ENCODE results near the gene IFIT1B. TPM values are rescaled to one million over a fixed set of nuclear protein-coding genes. Genes with fewer than 3 reads are reported as not detected.
A peak's percentile ranks its signal among the peaks of the same experiment; 100 is the strongest.

The IFIT1B gene
- total RNA-seq, 1 experiment from 2014 or later, result not detected

GRCh38 chr10:89344156-89344555 is 33.7 kb upstream of the IFIT1B start:
- BruUV-seq (replicated peaks), result no TSS peak
- ATAC-seq, result no peak
- Histone ChIP-seq H3F3A (ENCODE audit: low read length, unreplicated experiment) (no peaks in the 10 kb centered on the region), H3K36me3 (ENCODE audit: low read depth, low read length) (no peaks in the 10 kb centered on the region), H3K27me3 (ENCODE audit: low read length) (no peaks in the 10 kb centered on the region), H3K79me2 (ENCODE audit: low read length) (no peaks in the 10 kb centered on the region), H3K9ac (ENCODE audit: low read length) (no peak overlapping the region), H3K4me2 (ENCODE audit: low read length) (no peak overlapping the region), H3K27ac (ENCODE audit: low read length) (no peak overlapping the region), H2AFZ (ENCODE audit: low read length) (no peak overlapping the region), H3K4me1 (ENCODE audit: insufficient read depth, low read length) (peaks cover 17% of the 10 kb centered on the region), H3K4me3 (ENCODE audit: low read length) (no peak overlapping the region), H4K20me1 (ENCODE audit: low read length) (no peaks in the 10 kb centered on the region), H3K9me2 (replicated peaks; ENCODE audit: low read length) (no peaks in the 10 kb centered on the region), H3K9me3 (ENCODE audit: low read length) (no peaks in the 10 kb centered on the region)
- POLR2A ChIA-PET (ENCODE audit: unreplicated experiment), result no interaction called here
- TF ChIP-seq, protein P1, sequence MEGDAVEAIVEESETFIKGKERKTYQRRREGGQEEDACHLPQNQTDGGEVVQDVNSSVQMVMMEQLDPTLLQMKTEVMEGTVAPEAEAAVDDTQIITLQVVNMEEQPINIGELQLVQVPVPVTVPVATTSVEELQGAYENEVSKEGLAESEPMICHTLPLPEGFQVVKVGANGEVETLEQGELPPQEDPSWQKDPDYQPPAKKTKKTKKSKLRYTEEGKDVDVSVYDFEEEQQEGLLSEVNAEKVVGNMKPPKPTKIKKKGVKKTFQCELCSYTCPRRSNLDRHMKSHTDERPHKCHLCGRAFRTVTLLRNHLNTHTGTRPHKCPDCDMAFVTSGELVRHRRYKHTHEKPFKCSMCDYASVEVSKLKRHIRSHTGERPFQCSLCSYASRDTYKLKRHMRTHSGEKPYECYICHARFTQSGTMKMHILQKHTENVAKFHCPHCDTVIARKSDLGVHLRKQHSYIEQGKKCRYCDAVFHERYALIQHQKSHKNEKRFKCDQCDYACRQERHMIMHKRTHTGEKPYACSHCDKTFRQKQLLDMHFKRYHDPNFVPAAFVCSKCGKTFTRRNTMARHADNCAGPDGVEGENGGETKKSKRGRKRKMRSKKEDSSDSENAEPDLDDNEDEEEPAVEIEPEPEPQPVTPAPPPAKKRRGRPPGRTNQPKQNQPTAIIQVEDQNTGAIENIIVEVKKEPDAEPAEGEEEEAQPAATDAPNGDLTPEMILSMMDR (conservative IDR thresholded peaks at IDR 0.05; ENCODE audit: low read depth, low read length), result no peak
- TF ChIP-seq EZH2 (IDR thresholded peaks at IDR 0.05; ENCODE audit: low read length, unreplicated experiment), result no peak
- TF ChIP-seq EZH2phosphoT487 (IDR thresholded peaks at IDR 0.05; ENCODE audit: borderline replicate concordance, low read length), result no peak
- CTCF ChIA-PET, result no interaction called here
- intact Hi-C loops (cut with micrococcal nuclease), result no loop called here
- no peak for DNase-seq

DNA sequence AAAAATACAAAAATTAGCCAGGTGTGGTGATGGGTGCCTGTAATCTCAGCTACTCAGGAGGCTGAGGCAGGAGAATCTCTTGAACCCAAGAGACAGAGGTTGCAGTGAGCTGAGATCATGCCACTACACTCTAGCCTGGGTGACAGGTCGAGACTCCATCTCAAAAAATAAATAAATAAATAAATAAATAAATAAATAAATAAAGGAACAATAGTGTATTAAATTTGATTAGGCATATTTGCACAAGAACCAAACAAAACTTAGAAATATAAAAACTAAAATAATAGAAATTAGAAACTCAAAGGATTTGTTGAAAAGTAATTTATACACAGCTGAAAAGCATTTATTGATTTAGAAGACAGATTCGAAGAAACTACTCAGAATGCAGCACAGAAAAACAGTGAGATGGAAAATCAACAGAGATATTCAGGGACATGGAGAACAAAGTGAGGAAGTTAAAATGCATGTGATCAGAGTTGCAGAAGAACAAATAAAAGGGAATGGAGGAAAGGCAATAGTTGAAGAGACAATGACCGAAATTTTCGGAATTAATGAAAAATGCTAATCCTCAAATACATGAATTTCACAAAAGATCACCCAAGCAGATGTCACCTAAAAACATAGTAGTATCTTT is 32.4 kb upstream of the IFIT1B start:
- no peak overlapping the region for H3K9ac ChIP-seq (ENCODE audit: low read length)
- H2AFZ ChIP-seq (ENCODE audit: low read length), result no peak overlapping the region
- no peaks in the 10 kb centered on the region for H3K9me2 ChIP-seq (replicated peaks; ENCODE audit: low read length)
- no peak overlapping the region for H3K4me2 ChIP-seq (ENCODE audit: low read length)
- no TSS peak for BruUV-seq (replicated peaks)
- POLR2A ChIA-PET (ENCODE audit: unreplicated experiment), result no interaction called here
- CTCF ChIA-PET, result no interaction called here
- no peak overlapping the region for H3K4me3 ChIP-seq (ENCODE audit: low read length)
- no peaks in the 10 kb centered on the region for H4K20me1 ChIP-seq (ENCODE audit: low read length)
- no peaks in the 10 kb centered on the region for H3F3A ChIP-seq (ENCODE audit: low read length, unreplicated experiment)
- H3K27ac ChIP-seq (ENCODE audit: low read length), result no peak overlapping the region
- no peaks in the 10 kb centered on the region for H3K79me2 ChIP-seq (ENCODE audit: low read length)
- TF ChIP-seq EZH2 (IDR thresholded peaks at IDR 0.05; ENCODE audit: low read length, unreplicated experiment) (no peak), EZH2phosphoT487 (IDR thresholded peaks at IDR 0.05; ENCODE audit: borderline replicate concordance, low read length) (no peak)
- TF ChIP-seq, protein P1 (conservative IDR thresholded peaks at IDR 0.05; ENCODE audit: low read depth, low read length), result no peak
- H3K36me3 ChIP-seq (ENCODE audit: low read depth, low read length), result no peaks in the 10 kb centered on the region
- ATAC-seq (no peak), DNase-seq (no peak)
- intact Hi-C loops (cut with micrococcal nuclease), result no loop called here
- no peaks in the 10 kb centered on the region for H3K9me3 ChIP-seq (ENCODE audit: low read length)
- peaks cover 18% of the 10 kb centered on the region for H3K4me1 ChIP-seq (ENCODE audit: insufficient read depth, low read length)
- no peaks in the 10 kb centered on the region for H3K27me3 ChIP-seq (ENCODE audit: low read length)

- Histone ChIP-seq H3K9me2 (replicated peaks; ENCODE audit: low read length) (no peaks in the 10 kb centered on the region), H3K4me3 (ENCODE audit: low read length) (no peak overlapping the region), H3F3A (ENCODE audit: low read length, unreplicated experiment) (no peaks in the 10 kb centered on the region), H3K9ac (ENCODE audit: low read length) (no peak overlapping the region), H3K4me2 (ENCODE audit: low read length) (peak overlapping the region; percentile 22; the same call in 1 of the 2 replicates), H3K4me1 (ENCODE audit: insufficient read depth, low read length) (peaks cover 30% of the 10 kb centered on the region), H4K20me1 (ENCODE audit: low read length) (no peaks in the 10 kb centered on the region), H2AFZ (ENCODE audit: low read length) (no peak overlapping the region), H3K36me3 (ENCODE audit: low read depth, low read length) (no peaks in the 10 kb centered on the region), H3K9me3 (ENCODE audit: low read length) (no peaks in the 10 kb centered on the region), H3K27ac (ENCODE audit: low read length) (no peak overlapping the region), H3K79me2 (ENCODE audit: low read length) (no peaks in the 10 kb centered on the region), H3K27me3 (ENCODE audit: low read length) (no peaks in the 10 kb centered on the region)
- ChIA-PET CTCF (no interaction called here), POLR2A (ENCODE audit: unreplicated experiment) (no interaction called here)
- intact Hi-C loops (cut with micrococcal nuclease), result no loop called here
- BruUV-seq (replicated peaks), result no TSS peak
- no peak for TF ChIP-seq EZH2 (IDR thresholded peaks at IDR 0.05; ENCODE audit: low read length, unreplicated experiment)
- TF ChIP-seq, protein P1 (conservative IDR thresholded peaks at IDR 0.05; ENCODE audit: low read depth, low read length), result no peak
- TF ChIP-seq EZH2phosphoT487 (IDR thresholded peaks at IDR 0.05; ENCODE audit: borderline replicate concordance, low read length), result no peak
- DNase-seq (peak; percentile 68), ATAC-seq (no peak)
These were observed 31.2 kb upstream of the IFIT1B start for GRCh38 chr10:89346405-89347254.
